GM23338 (cell line): ENCODE data around the gene OR52E1. TPM values are rescaled to one million over a fixed set of nuclear protein-coding genes. Genes with fewer than 3 reads are reported as not detected.

ENCODE experiments used
- ATAC-seq: fragments of 200-7000 bp; cut with Tn5 transposase; 3 replicates; pipeline ENCODE4 v1.9.1; 2020
- DNase-seq: peaks from one replicate; pipeline ENCODE4 v3.0.0-alpha.2; 2015; ENCODE audit warnings: low spot score
- H2AFZ ChIP-seq: fragments of 200-600 bp; sonication (generic); 2 replicates; pipeline ENCODE4 v1.8.0; 2016; ENCODE audit warnings: antibody characterized with exemption, mild to moderate bottlenecking, moderate library complexity
- H3F3A ChIP-seq: fragments of 200-600 bp; sonication (generic); replicated peaks from 2 replicates; pipeline ENCODE4 v1.8.0; 2017; ENCODE audit warnings: antibody characterized with exemption, mixed run types, low read depth
- H3K27ac ChIP-seq: fragments of 200-600 bp; sonication (generic); 2 replicates; pipeline ENCODE4 v1.6.1; 2016; ENCODE audit warnings: low read depth
- H3K27me3 ChIP-seq: fragments of 200-600 bp; sonication (generic); 2 replicates; pipeline ENCODE4 v1.8.0; 2016; ENCODE audit warnings: mild to moderate bottlenecking, mixed run types, moderate library complexity; ENCODE audit not compliant: insufficient read depth
- H3K36me3 ChIP-seq: fragments of 200-600 bp; sonication (generic); 2 replicates; pipeline ENCODE4 v1.8.0; 2016; ENCODE audit warnings: mild to moderate bottlenecking; ENCODE audit not compliant: insufficient read depth
- H3K4me1 ChIP-seq: fragments of 200-600 bp; sonication (generic); 2 replicates; pipeline ENCODE4 v1.8.0; 2016; ENCODE audit warnings: mild to moderate bottlenecking, moderate library complexity; ENCODE audit not compliant: insufficient read depth
- H3K4me2 ChIP-seq: fragments of 200-600 bp; sonication (generic); 2 replicates; pipeline ENCODE4 v1.7.1; 2017; ENCODE audit warnings: mixed run types
- H3K4me3 ChIP-seq: fragments of 200-600 bp; sonication (generic); 2 replicates; pipeline ENCODE4 v1.6.1; 2016; ENCODE audit warnings: mixed run types
- H3K79me2 ChIP-seq: fragments of 200-600 bp; sonication (generic); replicated peaks from 2 replicates; pipeline ENCODE4 v1.8.0; 2017; ENCODE audit warnings: mild to moderate bottlenecking; ENCODE audit not compliant: insufficient read depth
- H3K9me2 ChIP-seq: fragments of 200-600 bp; sonication (generic); 2 replicates; pipeline ENCODE4 v1.8.0; 2017; ENCODE audit not compliant: insufficient read depth
- H4K20me1 ChIP-seq: fragments of 200-600 bp; sonication (generic); replicated peaks from 2 replicates; pipeline ENCODE4 v1.8.0; 2017; ENCODE audit warnings: mild to moderate bottlenecking; ENCODE audit not compliant: insufficient read depth
- H3K27ac Mint-ChIP-seq: 2 replicates; pipeline ENCODE4 v1.8.0; 2020; ENCODE audit warnings: inconsistent platforms, mild to moderate bottlenecking, moderate library complexity, mixed read lengths
- H3K27me3 Mint-ChIP-seq: 3 replicates; pipeline ENCODE4 v1.8.0; 2022; ENCODE audit warnings: low read depth, mild to moderate bottlenecking, moderate library complexity, mixed read lengths, inconsistent platforms; ENCODE audit not compliant: insufficient read depth, poor library complexity
- H3K36me3 Mint-ChIP-seq: 3 replicates; pipeline ENCODE4 v1.8.0; 2021; ENCODE audit warnings: low read depth, mild to moderate bottlenecking, inconsistent platforms, moderate library complexity, mixed read lengths
- H3K4me1 Mint-ChIP-seq: 3 replicates; pipeline ENCODE4 v1.8.0; 2020; ENCODE audit warnings: mild to moderate bottlenecking, inconsistent platforms, mixed read lengths
- H3K4me3 Mint-ChIP-seq: 3 replicates; pipeline ENCODE4 v1.8.0; 2021; ENCODE audit warnings: moderate library complexity, mild to moderate bottlenecking, inconsistent platforms, mixed read lengths
- H3K9me3 Mint-ChIP-seq: 3 replicates; pipeline ENCODE4 v1.8.0; 2020; ENCODE audit warnings: moderate library complexity, mild to moderate bottlenecking, inconsistent platforms, mixed read lengths
- CREB1 ChIP-seq: fragments of 250-450 bp; sonication (Bioruptor Pico); IDR thresholded peaks from 2 replicates; pipeline ENCODE4 v1.5.0; 2020; ENCODE audit warnings: low read depth, mild to moderate bottlenecking, moderate library complexity
- NANOG ChIP-seq: IDR thresholded peaks from 2 replicates; pipeline ENCODE4 v1.6.1; 2016; ENCODE audit warnings: antibody characterized with exemption, borderline replicate concordance
- POLR2AphosphoS5 ChIP-seq: IDR thresholded peaks from 2 replicates; pipeline ENCODE4 v1.6.1; 2016; ENCODE audit warnings: antibody characterized with exemption, low read depth
- STAT1 ChIP-seq: IDR thresholded peaks from one replicate; pipeline ENCODE4 v1.6.1; 2016; ENCODE audit warnings: antibody characterized with exemption; ENCODE audit not compliant: unreplicated experiment
- ZNF331 ChIP-seq: fragments of 250-450 bp; sonication (Bioruptor Pico); IDR thresholded peaks from 2 replicates; pipeline ENCODE4 v1.5.0; 2020; ENCODE audit warnings: low read depth, mild to moderate bottlenecking, moderate library complexity
- polyA plus RNA-seq: library from polyadenylated mRNA; unstranded; fragments of >200 nt; fragmentation: Nextera tagmentation; extraction: Ambion mirVana; gene quantifications from 2 replicates; pipeline ENCODE4 v1.2.1, GENCODE V29; 2016
- total RNA-seq: library from RNA; depleted of rRNA; stranded (reverse); fragments of >200 nt; shearing (Covaris generic); gene quantifications from 2 replicates; pipeline ENCODE4 v1.2.3, GENCODE V29; 2014
- TF ChIP-seq, protein P1 (sequence below): fragments of 250-450 bp; sonication (Bioruptor Pico); IDR thresholded peaks from 2 replicates; pipeline ENCODE4 v1.5.0; 2020; ENCODE audit warnings: mild to moderate bottlenecking, moderate library complexity
- TF ChIP-seq, protein P2 (sequence below), 2 experiments: fragments of 200-600 bp in 1 of 2; sonication (generic) in 1 of 2; conservative IDR thresholded peaks; 2 replicates each; pipeline versions ENCODE4 v1.5.1 to v1.6.1; 2016 to 2017; ENCODE audit warnings: antibody characterized with exemption in 2 of 2, low read depth in 2 of 2, mild to moderate bottlenecking in 2 of 2, moderate library complexity in 1 of 2
- TF ChIP-seq, protein P3 (sequence below): IDR thresholded peaks from 2 replicates; pipeline ENCODE4 v1.6.1; 2016; ENCODE audit warnings: antibody characterized with exemption

OR52E1 gene
- total and polyA plus RNA-seq, 2 experiments from 2014 or later: not detected

DNA sequence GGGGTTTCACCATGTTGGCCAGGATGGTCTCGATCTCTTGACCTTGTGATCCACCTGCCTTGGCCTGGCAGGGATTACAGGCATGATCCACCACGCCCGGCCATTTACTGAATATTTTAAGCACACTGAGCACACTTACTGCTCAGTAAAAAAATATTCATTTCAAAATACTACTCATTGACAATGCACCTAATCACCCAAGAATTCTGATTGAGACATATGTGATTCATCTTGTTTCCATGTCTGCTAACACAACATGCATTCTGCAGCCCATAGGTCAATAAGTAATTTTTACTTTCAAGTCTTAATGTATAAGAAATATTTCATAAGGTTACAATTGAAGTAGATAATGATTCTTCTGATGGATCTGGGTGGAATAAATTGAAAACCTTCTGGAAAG is 27.3 kb upstream of the OR52E1 start:
- H3F3A ChIP-seq: no peaks in the 10 kb centered on the region
- DNase-seq (no peak), ATAC-seq (no peak)
- no peak overlapping the region for H3K27ac ChIP-seq
- no peaks in the 10 kb centered on the region for H3K4me1 ChIP-seq
- Mint-ChIP-seq H3K27ac (no peak overlapping the region), H3K36me3 (no peaks in the 10 kb centered on the region), H3K9me3 (no peaks in the 10 kb centered on the region), H3K4me1 (peaks cover 5% of the 10 kb centered on the region), H3K4me3 (no peak overlapping the region), H3K27me3 (no peaks in the 10 kb centered on the region)
- H4K20me1 ChIP-seq: no peaks in the 10 kb centered on the region
- H3K79me2 ChIP-seq: no peaks in the 10 kb centered on the region
- no peak overlapping the region for H2AFZ ChIP-seq
- H3K4me2 ChIP-seq: no peak overlapping the region
- H3K36me3 ChIP-seq: no peaks in the 10 kb centered on the region
- H3K27me3 ChIP-seq: no peaks in the 10 kb centered on the region
- TF ChIP-seq CREB1 (no peak), STAT1 (no peak)
- TF ChIP-seq, protein P1, sequence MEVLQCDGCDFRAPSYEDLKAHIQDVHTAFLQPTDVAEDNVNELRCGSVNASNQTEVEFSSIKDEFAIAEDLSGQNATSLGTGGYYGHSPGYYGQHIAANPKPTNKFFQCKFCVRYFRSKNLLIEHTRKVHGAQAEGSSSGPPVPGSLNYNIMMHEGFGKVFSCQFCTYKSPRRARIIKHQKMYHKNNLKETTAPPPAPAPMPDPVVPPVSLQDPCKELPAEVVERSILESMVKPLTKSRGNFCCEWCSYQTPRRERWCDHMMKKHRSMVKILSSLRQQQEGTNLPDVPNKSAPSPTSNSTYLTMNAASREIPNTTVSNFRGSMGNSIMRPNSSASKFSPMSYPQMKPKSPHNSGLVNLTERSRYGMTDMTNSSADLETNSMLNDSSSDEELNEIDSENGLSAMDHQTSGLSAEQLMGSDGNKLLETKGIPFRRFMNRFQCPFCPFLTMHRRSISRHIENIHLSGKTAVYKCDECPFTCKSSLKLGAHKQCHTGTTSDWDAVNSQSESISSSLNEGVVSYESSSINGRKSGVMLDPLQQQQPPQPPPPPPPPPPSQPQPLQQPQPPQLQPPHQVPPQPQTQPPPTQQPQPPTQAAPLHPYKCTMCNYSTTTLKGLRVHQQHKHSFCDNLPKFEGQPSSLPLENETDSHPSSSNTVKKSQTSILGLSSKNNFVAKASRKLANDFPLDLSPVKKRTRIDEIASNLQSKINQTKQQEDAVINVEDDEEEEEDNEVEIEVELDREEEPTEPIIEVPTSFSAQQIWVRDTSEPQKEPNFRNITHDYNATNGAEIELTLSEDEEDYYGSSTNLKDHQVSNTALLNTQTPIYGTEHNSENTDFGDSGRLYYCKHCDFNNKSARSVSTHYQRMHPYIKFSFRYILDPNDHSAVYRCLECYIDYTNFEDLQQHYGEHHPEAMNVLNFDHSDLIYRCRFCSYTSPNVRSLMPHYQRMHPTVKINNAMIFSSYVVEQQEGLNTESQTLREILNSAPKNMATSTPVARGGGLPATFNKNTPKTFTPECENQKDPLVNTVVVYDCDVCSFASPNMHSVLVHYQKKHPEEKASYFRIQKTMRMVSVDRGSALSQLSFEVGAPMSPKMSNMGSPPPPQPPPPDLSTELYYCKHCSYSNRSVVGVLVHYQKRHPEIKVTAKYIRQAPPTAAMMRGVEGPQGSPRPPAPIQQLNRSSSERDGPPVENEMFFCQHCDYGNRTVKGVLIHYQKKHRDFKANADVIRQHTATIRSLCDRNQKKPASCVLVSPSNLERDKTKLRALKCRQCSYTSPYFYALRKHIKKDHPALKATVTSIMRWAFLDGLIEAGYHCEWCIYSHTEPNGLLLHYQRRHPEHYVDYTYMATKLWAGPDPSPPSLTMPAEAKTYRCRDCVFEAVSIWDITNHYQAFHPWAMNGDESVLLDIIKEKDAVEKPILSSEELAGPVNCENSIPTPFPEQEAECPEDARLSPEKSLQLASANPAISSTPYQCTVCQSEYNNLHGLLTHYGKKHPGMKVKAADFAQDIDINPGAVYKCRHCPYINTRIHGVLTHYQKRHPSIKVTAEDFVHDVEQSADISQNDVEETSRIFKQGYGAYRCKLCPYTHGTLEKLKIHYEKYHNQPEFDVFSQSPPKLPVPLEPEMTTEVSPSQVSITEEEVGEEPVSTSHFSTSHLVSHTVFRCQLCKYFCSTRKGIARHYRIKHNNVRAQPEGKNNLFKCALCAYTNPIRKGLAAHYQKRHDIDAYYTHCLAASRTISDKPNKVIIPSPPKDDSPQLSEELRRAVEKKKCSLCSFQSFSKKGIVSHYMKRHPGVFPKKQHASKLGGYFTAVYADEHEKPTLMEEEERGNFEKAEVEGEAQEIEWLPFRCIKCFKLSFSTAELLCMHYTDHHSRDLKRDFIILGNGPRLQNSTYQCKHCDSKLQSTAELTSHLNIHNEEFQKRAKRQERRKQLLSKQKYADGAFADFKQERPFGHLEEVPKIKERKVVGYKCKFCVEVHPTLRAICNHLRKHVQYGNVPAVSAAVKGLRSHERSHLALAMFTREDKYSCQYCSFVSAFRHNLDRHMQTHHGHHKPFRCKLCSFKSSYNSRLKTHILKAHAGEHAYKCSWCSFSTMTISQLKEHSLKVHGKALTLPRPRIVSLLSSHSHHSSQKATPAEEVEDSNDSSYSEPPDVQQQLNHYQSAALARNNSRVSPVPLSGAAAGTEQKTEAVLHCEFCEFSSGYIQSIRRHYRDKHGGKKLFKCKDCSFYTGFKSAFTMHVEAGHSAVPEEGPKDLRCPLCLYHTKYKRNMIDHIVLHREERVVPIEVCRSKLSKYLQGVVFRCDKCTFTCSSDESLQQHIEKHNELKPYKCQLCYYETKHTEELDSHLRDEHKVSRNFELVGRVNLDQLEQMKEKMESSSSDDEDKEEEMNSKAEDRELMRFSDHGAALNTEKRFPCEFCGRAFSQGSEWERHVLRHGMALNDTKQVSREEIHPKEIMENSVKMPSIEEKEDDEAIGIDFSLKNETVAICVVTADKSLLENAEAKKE (CRISPR knock-in tag): no peak
- no peak overlapping the region for H3K4me3 ChIP-seq
- H3K9me2 ChIP-seq: no peaks in the 10 kb centered on the region; the same call in 1 of the 2 replicates

DNA sequence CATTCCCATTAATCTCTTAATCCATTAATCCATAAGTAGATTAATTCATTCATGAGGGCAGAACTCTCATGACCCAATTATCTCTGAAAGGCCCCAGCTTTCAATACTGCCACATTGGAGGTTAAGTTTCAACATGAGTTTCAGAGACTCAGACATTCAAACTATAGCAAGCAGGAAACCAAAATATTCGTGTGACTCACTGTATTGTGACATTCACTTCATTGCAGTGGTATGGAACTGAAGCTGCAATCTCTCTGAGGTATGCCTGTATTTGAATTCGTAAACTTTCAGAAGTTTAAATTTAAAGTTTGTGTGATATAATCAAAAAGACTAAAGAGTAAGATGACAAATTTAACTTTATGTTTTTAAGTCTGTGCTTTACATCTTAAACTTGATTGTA is 26.0 kb upstream of the OR52E1 start:
- Histone ChIP-seq H3K79me2 (no peaks in the 10 kb centered on the region), H3K4me2 (no peak overlapping the region), H3K4me1 (no peaks in the 10 kb centered on the region), H4K20me1 (no peaks in the 10 kb centered on the region), H3K36me3 (no peaks in the 10 kb centered on the region), H3F3A (no peaks in the 10 kb centered on the region), H3K4me3 (no peak overlapping the region), H3K27me3 (no peaks in the 10 kb centered on the region), H3K27ac (no peak overlapping the region), H3K9me2 (no peaks in the 10 kb centered on the region), H2AFZ (no peak overlapping the region)
- no peaks in the 10 kb centered on the region for H3K27me3 Mint-ChIP-seq
- H3K4me3 Mint-ChIP-seq: no peak overlapping the region
- no peak overlapping the region for H3K27ac Mint-ChIP-seq
- ATAC-seq (no peak), DNase-seq (no peak)
- H3K9me3 Mint-ChIP-seq: no peaks in the 10 kb centered on the region
- H3K36me3 Mint-ChIP-seq: no peaks in the 10 kb centered on the region
- H3K4me1 Mint-ChIP-seq: peaks cover 7% of the 10 kb centered on the region
- TF ChIP-seq NANOG (no peak), POLR2AphosphoS5 (no peak), ZNF331 (CRISPR knock-in tag) (no peak), STAT1 (no peak)
- TF ChIP-seq, protein P2, sequence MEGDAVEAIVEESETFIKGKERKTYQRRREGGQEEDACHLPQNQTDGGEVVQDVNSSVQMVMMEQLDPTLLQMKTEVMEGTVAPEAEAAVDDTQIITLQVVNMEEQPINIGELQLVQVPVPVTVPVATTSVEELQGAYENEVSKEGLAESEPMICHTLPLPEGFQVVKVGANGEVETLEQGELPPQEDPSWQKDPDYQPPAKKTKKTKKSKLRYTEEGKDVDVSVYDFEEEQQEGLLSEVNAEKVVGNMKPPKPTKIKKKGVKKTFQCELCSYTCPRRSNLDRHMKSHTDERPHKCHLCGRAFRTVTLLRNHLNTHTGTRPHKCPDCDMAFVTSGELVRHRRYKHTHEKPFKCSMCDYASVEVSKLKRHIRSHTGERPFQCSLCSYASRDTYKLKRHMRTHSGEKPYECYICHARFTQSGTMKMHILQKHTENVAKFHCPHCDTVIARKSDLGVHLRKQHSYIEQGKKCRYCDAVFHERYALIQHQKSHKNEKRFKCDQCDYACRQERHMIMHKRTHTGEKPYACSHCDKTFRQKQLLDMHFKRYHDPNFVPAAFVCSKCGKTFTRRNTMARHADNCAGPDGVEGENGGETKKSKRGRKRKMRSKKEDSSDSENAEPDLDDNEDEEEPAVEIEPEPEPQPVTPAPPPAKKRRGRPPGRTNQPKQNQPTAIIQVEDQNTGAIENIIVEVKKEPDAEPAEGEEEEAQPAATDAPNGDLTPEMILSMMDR (conservative IDR thresholded peaks at IDR 0.05; ENCODE audit: low read depth in 2 of 2): no peak
- TF ChIP-seq, protein P3, sequence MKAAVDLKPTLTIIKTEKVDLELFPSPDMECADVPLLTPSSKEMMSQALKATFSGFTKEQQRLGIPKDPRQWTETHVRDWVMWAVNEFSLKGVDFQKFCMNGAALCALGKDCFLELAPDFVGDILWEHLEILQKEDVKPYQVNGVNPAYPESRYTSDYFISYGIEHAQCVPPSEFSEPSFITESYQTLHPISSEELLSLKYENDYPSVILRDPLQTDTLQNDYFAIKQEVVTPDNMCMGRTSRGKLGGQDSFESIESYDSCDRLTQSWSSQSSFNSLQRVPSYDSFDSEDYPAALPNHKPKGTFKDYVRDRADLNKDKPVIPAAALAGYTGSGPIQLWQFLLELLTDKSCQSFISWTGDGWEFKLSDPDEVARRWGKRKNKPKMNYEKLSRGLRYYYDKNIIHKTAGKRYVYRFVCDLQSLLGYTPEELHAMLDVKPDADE: no peak
